H1 (cell line): ENCODE results near the gene TMPRSS13. TPM values are rescaled to one million over a fixed set of nuclear protein-coding genes. Genes with fewer than 3 reads are reported as not detected.

Source experiments
- CTCF ChIA-PET: fragments of 300-600 bp; sonication (Branson Sonifier 250); formaldehyde crosslinking; loops from one replicate; lab custom pipeline; 2021; ENCODE audit not compliant: partially characterized antibody; lab: Charles Lee
- POLR2A ChIA-PET: fragments of 300-600 bp; sonication (Branson Sonifier 250); formaldehyde crosslinking; loops from one replicate; lab custom pipeline; 2021; ENCODE audit warnings: inconsistent platforms; ENCODE audit not compliant: partially characterized antibody; lab: Charles Lee
- DNase-seq, 2 experiments: peaks; one replicate each; pipeline versions ENCODE4 v3.0.0 to v3.0.0-alpha.2; 2010 to 2022; ENCODE audit warnings: low spot score in 2 of 2, low read depth in 1 of 2, mixed read lengths in 1 of 2
- FAIRE-seq: peaks from 2 replicates; lab custom pipeline; 2011; peaks lifted over from hg19 to GRCh38; lab: Jason Lieb, UNC
- H2AFZ ChIP-seq: 2 replicates; pipeline ENCODE4 v1.8.1; 2012; ENCODE audit warnings: low read length, inconsistent platforms
- H2AK5ac ChIP-seq: 2 replicates; pipeline ENCODE4 v1.6.1; 2013; ENCODE audit warnings: low read depth, low read length
- H2BK120ac ChIP-seq: replicated peaks from 2 replicates; pipeline ENCODE3; 2013; ENCODE audit warnings: low read depth, low read length, inconsistent platforms
- H2BK12ac ChIP-seq: 2 replicates; pipeline ENCODE4 v1.6.1; 2013; ENCODE audit warnings: low read depth, low read length
- H2BK15ac ChIP-seq: 2 replicates; pipeline ENCODE4 v1.6.1; 2013; ENCODE audit warnings: low read length
- H2BK20ac ChIP-seq: 2 replicates; pipeline ENCODE4 v1.6.1; 2013; ENCODE audit warnings: low read length
- H2BK5ac ChIP-seq: 2 replicates; pipeline ENCODE4 v1.6.1; 2013; ENCODE audit warnings: low read depth, low read length
- H3K14ac ChIP-seq: 2 replicates; pipeline ENCODE4 v1.6.1; 2013; ENCODE audit warnings: inconsistent platforms; ENCODE audit not compliant: insufficient read length
- H3K18ac ChIP-seq: 2 replicates; pipeline ENCODE4 v1.6.1; 2013; ENCODE audit warnings: low read length; ENCODE audit errors: extremely low read depth
- H3K23ac ChIP-seq: 2 replicates; pipeline ENCODE4 v1.6.1; 2013; ENCODE audit warnings: inconsistent platforms; ENCODE audit not compliant: insufficient read length
- H3K23me2 ChIP-seq: 2 replicates; pipeline ENCODE4 v1.6.1; 2013; ENCODE audit warnings: low read depth, low read length
- H3K27ac ChIP-seq: 2 replicates; pipeline ENCODE4 v1.6.1; 2011; ENCODE audit warnings: low read depth, low read length, inconsistent platforms
- H3K27me3 ChIP-seq, 4 experiments: replicated peaks in 1 of 4; 1 replicate in 1 of 4; 2 replicates in 3 of 4; pipeline versions ENCODE4 v1.6.1 to v1.8.1; 2011 to 2013; ENCODE audit warnings: low read length in 3 of 4, mild to moderate bottlenecking in 3 of 4, inconsistent platforms in 2 of 4, mixed read lengths in 2 of 4, moderate library complexity in 1 of 4; ENCODE audit not compliant: control insufficient read depth in 3 of 4, insufficient read depth in 3 of 4; ENCODE audit errors: extremely low read depth in 1 of 4
- H3K36me3 ChIP-seq, 4 experiments: 2 replicates each; pipeline versions ENCODE4 v1.6.1 to v1.8.1; 2011 to 2013; ENCODE audit warnings: mild to moderate bottlenecking in 4 of 4, low read length in 3 of 4, moderate library complexity in 2 of 4, control low read depth in 1 of 4, inconsistent platforms in 1 of 4; ENCODE audit not compliant: insufficient read depth in 4 of 4, control insufficient read depth in 2 of 4
- H3K4ac ChIP-seq: replicated peaks from 2 replicates; pipeline ENCODE3; 2013; ENCODE audit warnings: low read length, low read depth, mixed read lengths, inconsistent platforms; ENCODE audit not compliant: insufficient read length
- H3K4me1 ChIP-seq, 4 experiments: replicated peaks in 1 of 4; 1 replicate in 1 of 4; 2 replicates in 3 of 4; pipeline versions ENCODE4 v1.6.1 to v1.8.1; 2011 to 2013; ENCODE audit warnings: low read length in 3 of 4, inconsistent platforms in 2 of 4, mixed read lengths in 1 of 4; ENCODE audit not compliant: insufficient read depth in 4 of 4, control insufficient read depth in 3 of 4
- H3K4me2 ChIP-seq, 2 experiments: 2 replicates each; pipeline versions ENCODE4 v1.6.1 to v1.8.1; 2011 to 2013; ENCODE audit warnings: low read depth in 2 of 2, low read length in 2 of 2, control low read depth in 1 of 2, inconsistent platforms in 1 of 2, mild to moderate bottlenecking in 1 of 2; ENCODE audit not compliant: insufficient read depth in 1 of 2
- H3K4me3 ChIP-seq, 4 experiments: fragments of 200-600, 300-600 bp in 1 of 4; sonication (generic), shearing (Covaris generic), sonication (Bioruptor Twin) in 1 of 4; 2 replicates each; pipeline versions ENCODE4 v1.5.1 to v1.8.1; 2011 to 2016; ENCODE audit warnings: low read length in 4 of 4, low read depth in 3 of 4, control low read depth in 2 of 4, inconsistent platforms in 2 of 4, mild to moderate bottlenecking in 2 of 4, mixed read lengths in 1 of 4, moderate library complexity in 1 of 4; ENCODE audit not compliant: insufficient read depth in 2 of 4; ENCODE audit errors: extremely low read depth in 1 of 4
- H3K56ac ChIP-seq: replicated peaks from 2 replicates; pipeline ENCODE3; 2013; ENCODE audit warnings: low read depth, mild to moderate bottlenecking, mixed read lengths, low read length, inconsistent platforms; ENCODE audit not compliant: insufficient read length
- H3K79me1 ChIP-seq: 2 replicates; pipeline ENCODE4 v1.6.1; 2013; ENCODE audit warnings: low read depth, low read length, control low read depth
- H3K79me2 ChIP-seq, 2 experiments: 2 replicates each; pipeline versions ENCODE4 v1.6.1 to v1.8.1; 2012 to 2013; ENCODE audit warnings: low read length in 2 of 2, mild to moderate bottlenecking in 2 of 2, inconsistent platforms in 1 of 2; ENCODE audit not compliant: insufficient read depth in 2 of 2, control insufficient read depth in 1 of 2
- H3K9ac ChIP-seq, 4 experiments: replicated peaks in 1 of 4; 1 replicate in 1 of 4; 2 replicates in 3 of 4; pipeline versions ENCODE4 v1.6.1 to v1.8.1; 2011 to 2013; ENCODE audit warnings: low read depth in 3 of 4, low read length in 3 of 4, control low read depth in 2 of 4, mild to moderate bottlenecking in 2 of 4, moderate library complexity in 2 of 4, inconsistent platforms in 1 of 4; ENCODE audit errors: extremely low read depth in 1 of 4
- H3K9me3 ChIP-seq, 2 experiments: 2 replicates each; pipeline versions ENCODE4 v1.6.1 to v1.8.1; 2012 to 2013; ENCODE audit warnings: mild to moderate bottlenecking in 2 of 2, moderate library complexity in 2 of 2, control low read depth in 1 of 2, inconsistent platforms in 1 of 2, low read depth in 1 of 2, low read length in 1 of 2, mixed read lengths in 1 of 2; ENCODE audit not compliant: insufficient read depth in 2 of 2
- H4K20me1 ChIP-seq, 2 experiments: replicated peaks in 1 of 2; 2 replicates each; pipeline versions ENCODE3 to v1.8.1; 2011 to 2013; ENCODE audit warnings: inconsistent platforms in 2 of 2, low read length in 2 of 2, mild to moderate bottlenecking in 1 of 2; ENCODE audit not compliant: insufficient read depth in 2 of 2, control insufficient read depth in 1 of 2
- H4K5ac ChIP-seq: 2 replicates; pipeline ENCODE4 v1.6.1; 2013; ENCODE audit warnings: low read length, low read depth, mixed read lengths, inconsistent platforms; ENCODE audit not compliant: insufficient read length
- H4K8ac ChIP-seq: 2 replicates; pipeline ENCODE4 v1.8.0; 2013; ENCODE audit warnings: mild to moderate bottlenecking, moderate library complexity, low read length, inconsistent platforms; ENCODE audit not compliant: insufficient read depth; ENCODE audit errors: extremely low read depth
- H4K91ac ChIP-seq: replicated peaks from 2 replicates; pipeline ENCODE3; 2013; ENCODE audit warnings: low read length, mixed read lengths, inconsistent platforms; ENCODE audit not compliant: insufficient read length
- ATF2 ChIP-seq: IDR thresholded peaks from 2 replicates; pipeline ENCODE4 v1.6.1; 2012; ENCODE audit warnings: low read length, inconsistent platforms
- CBX8 ChIP-seq: fragments of 300-800, 300-1000 bp; sonication (generic); IDR thresholded peaks from 2 replicates; pipeline ENCODE4 v1.7.1; 2016; ENCODE audit warnings: low read depth, low read length, borderline replicate concordance
- WGBS, 2 experiments: shearing (Covaris generic) in 1 of 2; methylation state at CpG; one replicate each; pipeline versions ENCODE4 v1.1.6 to v1.1.7; 2013 to 2015; ENCODE audit warnings: low lambda C conversion rate in 2 of 2, mixed read lengths in 2 of 2, inconsistent platforms in 1 of 2, low coverage in 1 of 2, missing lambda C conversion rate in 1 of 2; ENCODE audit not compliant: insufficient replicate concordance in 2 of 2, insufficient coverage in 1 of 2, insufficient read length in 1 of 2; ENCODE audit errors: extremely low coverage in 1 of 2, missing lambda C conversion rate in 1 of 2; 5-methylcytosine and 5-hydroxymethylcytosine counted together
- polyA plus RNA-seq, 7 experiments: library from polyadenylated mRNA; depleted of rRNA in 3 of 7; stranded (reverse) in 5 of 7; unstranded in 2 of 7; fragments of >200 nt in 5 of 7; fragments of 200-250 nt in 2 of 7; gene quantifications; 1 replicate in 5 of 7; 2 replicates in 1 of 7; 4 replicates in 1 of 7; pipeline versions ENCODE4 v1.2.1 to v1.2.3, GENCODE V29; 2011 to 2013; ENCODE audit warnings: missing spikeins in 2 of 7, mixed read lengths in 2 of 7
- total RNA-seq: library from RNA; stranded (reverse); fragmentation: NEBNext Ultra II Directional; extraction: Animal tissue kit (Norgen Biotek cat#: 25700); gene quantifications from 2 replicates; pipeline ENCODE4 v1.2.1, GENCODE V29; 2021

Gene TMPRSS13
- total and polyA plus RNA-seq, 2 of the 8 experiments (the other 6 are each of a cell fraction or from before 2014, with no cell fraction given): 0.61 to 0.79 TPM

- CTCF ChIA-PET: interaction anchor here (0.6 to 14.8 kb wide), 8 partner anchors 13 to 144 kb away, joined by 3 to 143 read pairs (median 4); no protein-coding TSS in a partner anchor
- H3K27ac ChIP-seq: no peak overlapping the region
- no peak overlapping the region for H2AK5ac ChIP-seq
- H3K9ac ChIP-seq: no peak overlapping the region
- H3K4me3 ChIP-seq: no peak overlapping the region
- H2BK15ac ChIP-seq: no peak overlapping the region
- H4K8ac ChIP-seq: no peak overlapping the region
- H3K4me2 ChIP-seq: no peak overlapping the region
- no peaks in the 10 kb centered on the region for H3K79me2 ChIP-seq
- no peaks in the 10 kb centered on the region for H3K4me1 ChIP-seq
- no peaks in the 10 kb centered on the region for H3K27me3 ChIP-seq
- H3K23me2 ChIP-seq: no peaks in the 10 kb centered on the region
- H4K5ac ChIP-seq: no peak overlapping the region
- no peak overlapping the region for H2AFZ ChIP-seq
- H2BK12ac ChIP-seq: no peak overlapping the region
- POLR2A ChIA-PET: no interaction called here
- H3K4ac ChIP-seq: no peak overlapping the region
- no peaks in the 10 kb centered on the region for H3K36me3 ChIP-seq
- H4K91ac ChIP-seq: no peak overlapping the region
- H3K9me3 ChIP-seq: no peaks in the 10 kb centered on the region
- no peak overlapping the region for H2BK5ac ChIP-seq
- no peaks in the 10 kb centered on the region for H3K79me1 ChIP-seq
- FAIRE-seq (no peak), DNase-seq (no peak)
- no peak overlapping the region for H3K18ac ChIP-seq
- no peaks in the 10 kb centered on the region for H4K20me1 ChIP-seq
- no peak overlapping the region for H2BK120ac ChIP-seq
- 68% methylated on average over 2 of the region's 2 CpGs; no CpG with 5 or more reads in 1 of the 2 experiments for WGBS, 2 experiments
- H3K23ac ChIP-seq: no peak overlapping the region
- no peak overlapping the region for H3K56ac ChIP-seq
- no peak overlapping the region for H2BK20ac ChIP-seq
- no peak overlapping the region for H3K14ac ChIP-seq
- TF ChIP-seq ATF2: no peak
- TF ChIP-seq CBX8: no peak
Observed at GRCh38 chr11:117921456-117921855, 7.7 kb downstream of the TMPRSS13 start.
